PC-3 (cell line): Measurements from ENCODE around the gene BAIAP2L1. TPM values are rescaled to one million over a fixed set of nuclear protein-coding genes. Genes with fewer than 3 reads are reported as not detected.

ENCODE experiments used
- ATAC-seq: fragments of 200-7000 bp; cut with Tn5 transposase; 2 replicates; pipeline ENCODE4 v1.9.1; 2020; ENCODE audit warnings: mild to moderate bottlenecking, moderate library complexity
- BruUV-seq: library from RNA; stranded (reverse); fragments of 400-500 nt; replicated peaks from 2 replicates; lab custom pipeline; 2021; lab: Mats Ljungman, UMichigan
- CTCF ChIA-PET: fragments of 300-600 bp; sonication (Branson Sonifier 250); formaldehyde crosslinking; loops from one replicate; lab custom pipeline; 2022; ENCODE audit warnings: antibody characterized with exemption; lab: Charles Lee
- POLR2A ChIA-PET: fragments of 300-600 bp; sonication (Branson Sonifier 250); formaldehyde crosslinking; loops from one replicate; lab custom pipeline; 2022; ENCODE audit warnings: antibody characterized with exemption; ENCODE audit not compliant: unreplicated experiment; lab: Charles Lee
- DNase-seq: peaks from one replicate; pipeline ENCODE4 v3.0.0-alpha.2; 2015
- H2AFZ ChIP-seq: fragments of 300-600 bp; sonication (generic); 2 replicates; pipeline ENCODE4 v1.6.0; 2016; ENCODE audit warnings: antibody characterized with exemption, low read length
- H3F3A ChIP-seq: fragments of 300-600 bp; sonication (generic); one replicate; pipeline ENCODE4 v1.6.0; 2017; ENCODE audit warnings: antibody characterized with exemption, low read length, control low read depth, mild to moderate bottlenecking; ENCODE audit not compliant: unreplicated experiment
- H3K27ac ChIP-seq: fragments of 300-600 bp; sonication (generic); 2 replicates; pipeline ENCODE4 v1.5.1; 2016; ENCODE audit warnings: mild to moderate bottlenecking, low read length
- H3K27me3 ChIP-seq: fragments of 300-600 bp; sonication (generic); 2 replicates; pipeline ENCODE4 v1.6.1; 2016; ENCODE audit warnings: low read length, mixed read lengths
- H3K36me3 ChIP-seq: fragments of 300-600 bp; sonication (generic); 2 replicates; pipeline ENCODE4 v1.6.1; 2016; ENCODE audit warnings: low read depth, mixed run types, low read length, mixed read lengths
- H3K4me1 ChIP-seq: fragments of 300-600 bp; sonication (generic); 2 replicates; pipeline ENCODE4 v1.5.1; 2016; ENCODE audit warnings: low read length; ENCODE audit not compliant: insufficient read depth
- H3K4me2 ChIP-seq: fragments of 300-600 bp; sonication (generic); 2 replicates; pipeline ENCODE4 v1.6.0; 2016; ENCODE audit warnings: low read length
- H3K4me3 ChIP-seq: fragments of 300-600 bp; sonication (generic); 2 replicates; pipeline ENCODE4 v1.5.1; 2016; ENCODE audit warnings: mild to moderate bottlenecking, low read length, mixed read lengths
- H3K79me2 ChIP-seq: fragments of 300-600 bp; sonication (generic); 2 replicates; pipeline ENCODE4 v1.6.1; 2017; ENCODE audit warnings: low read length, mixed read lengths
- H3K9ac ChIP-seq: fragments of 300-600 bp; sonication (generic); 2 replicates; pipeline ENCODE4 v1.6.0; 2016; ENCODE audit warnings: mild to moderate bottlenecking, low read length
- H3K9me2 ChIP-seq: fragments of 300-600 bp; sonication (generic); replicated peaks from 2 replicates; pipeline ENCODE4 v1.6.1; 2016; ENCODE audit warnings: mixed run types, low read length, mixed read lengths
- H3K9me3 ChIP-seq: fragments of 300-600 bp; sonication (generic); 2 replicates; pipeline ENCODE4 v1.6.1; 2016; ENCODE audit warnings: low read length, mixed read lengths
- H4K20me1 ChIP-seq: fragments of 300-600 bp; sonication (generic); 2 replicates; pipeline ENCODE4 v1.6.1; 2016; ENCODE audit warnings: low read length, mixed read lengths
- CTCF ChIP-seq: fragments of 300-600 bp; sonication (generic); conservative IDR thresholded peaks from 2 replicates; pipeline ENCODE4 v1.5.1; 2017; ENCODE audit warnings: antibody characterized with exemption, low read depth, mild to moderate bottlenecking, low read length
- EZH2 ChIP-seq: fragments of 300-600 bp; sonication (generic); IDR thresholded peaks from one replicate; pipeline ENCODE4 v1.6.1; 2017; ENCODE audit warnings: antibody characterized with exemption, mild to moderate bottlenecking, low read length; ENCODE audit not compliant: unreplicated experiment
- EZH2phosphoT487 ChIP-seq: fragments of 300-600 bp; sonication (generic); IDR thresholded peaks from 2 replicates; pipeline ENCODE4 v1.6.1; 2018; ENCODE audit warnings: mild to moderate bottlenecking, antibody characterized with exemption, low read length, borderline replicate concordance
- intact Hi-C: fragments of 100-400 bp; cut with micrococcal nuclease; formaldehyde crosslinking; loops from 2 replicates; pipeline ENCODE4 v1.9.0; 2023
- total RNA-seq: library from RNA; depleted of rRNA; stranded (reverse); fragments of >200 nt; gene quantifications from 2 replicates; pipeline ENCODE4 v1.2.3, GENCODE V29; 2014

The BAIAP2L1 gene
- total RNA-seq, 1 experiment from 2014 or later: 18.9 TPM

GRCh38 chr7:98406827-98407226 lies 5.9 kb upstream of the BAIAP2L1 start:
- ChIA-PET CTCF (no interaction called here), POLR2A (no interaction called here)
- Histone ChIP-seq H3K9me3 (no peaks in the 10 kb centered on the region), H3K27ac (no peak overlapping the region), H3K27me3 (no peaks in the 10 kb centered on the region), H3K4me2 (no peak overlapping the region), H3K9me2 (no peaks in the 10 kb centered on the region), H3K4me3 (no peak overlapping the region), H3K4me1 (peaks cover 16% of the 10 kb centered on the region), H3F3A (no peaks in the 10 kb centered on the region), H4K20me1 (no peaks in the 10 kb centered on the region), H3K36me3 (no peaks in the 10 kb centered on the region), H3K79me2 (no peaks in the 10 kb centered on the region), H3K9ac (no peak overlapping the region), H2AFZ (no peak overlapping the region)
- no TSS peak for BruUV-seq
- no peak for DNase-seq
- ATAC-seq: no peak
- intact Hi-C loops: no loop called here
- TF ChIP-seq EZH2 (no peak), CTCF (no peak), EZH2phosphoT487 (no peak)

DNA sequence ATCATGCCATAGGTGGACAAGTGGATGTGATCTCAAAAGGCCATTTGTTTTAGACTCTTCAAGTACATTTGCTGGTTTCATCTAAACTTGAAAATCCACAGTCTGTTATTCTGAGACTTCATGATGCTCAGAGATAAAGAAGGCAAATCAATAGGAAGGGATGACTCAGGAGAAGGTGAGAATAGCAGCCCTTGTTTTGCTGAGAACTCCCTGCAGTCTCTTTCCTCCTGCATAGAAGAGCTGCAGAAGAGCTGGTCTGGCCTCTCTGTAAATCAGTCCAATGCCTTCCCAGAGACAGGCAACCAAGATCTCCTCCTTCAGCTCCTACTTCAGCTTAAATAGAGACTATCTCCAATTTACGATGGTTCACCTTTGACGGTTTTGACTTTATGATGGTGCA lies 4.0 kb upstream of the BAIAP2L1 start:
- Histone ChIP-seq H4K20me1 (peaks cover 2% of the 10 kb centered on the region; the same call in 1 of the 2 replicates), H3K4me2 (no peak overlapping the region), H3K9me2 (no peaks in the 10 kb centered on the region), H3K36me3 (no peaks in the 10 kb centered on the region), H3K9me3 (no peaks in the 10 kb centered on the region), H3K9ac (no peak overlapping the region), H3K4me1 (peaks cover 8% of the 10 kb centered on the region; the same call in 1 of the 2 replicates), H3K27ac (no peak overlapping the region), H3K27me3 (no peaks in the 10 kb centered on the region), H3F3A (no peaks in the 10 kb centered on the region), H2AFZ (no peak overlapping the region), H3K4me3 (no peak overlapping the region), H3K79me2 (peaks cover 3% of the 10 kb centered on the region)
- BruUV-seq: no TSS peak
- intact Hi-C loops: no loop called here
- no peak for DNase-seq
- CTCF ChIA-PET: no interaction called here
- TF ChIP-seq CTCF (no peak), EZH2 (no peak), EZH2phosphoT487 (no peak)
- ATAC-seq: no peak
- POLR2A ChIA-PET: no interaction called here

GRCh38 chr7:98399890-98400541 lies 874 bp downstream of the BAIAP2L1 start:
- BruUV-seq: no TSS peak
- peak overlapping the region; percentile 91 for H3K4me3 ChIP-seq
- H3K27me3 ChIP-seq: no peaks in the 10 kb centered on the region
- H2AFZ ChIP-seq: no peak overlapping the region
- intact Hi-C loops: loop anchor here (2.0 kb wide), 1 partner anchor 105 kb away; no protein-coding TSS in a partner anchor
- H3K4me1 ChIP-seq: peaks cover 9% of the 10 kb centered on the region
- H3K79me2 ChIP-seq: peaks cover 51% of the 10 kb centered on the region
- CTCF ChIA-PET: no interaction called here
- H3K36me3 ChIP-seq: no peaks in the 10 kb centered on the region
- H3K9ac ChIP-seq: peak overlapping the region; percentile 84
- peaks cover 31% of the 10 kb centered on the region for H4K20me1 ChIP-seq
- TF ChIP-seq EZH2 (no peak), EZH2phosphoT487 (no peak), CTCF (no peak)
- ATAC-seq (peak; percentile 19; the same call in 1 of the 2 replicates), DNase-seq (peak; percentile 50)
- no peaks in the 10 kb centered on the region for H3K9me3 ChIP-seq
- H3K9me2 ChIP-seq: no peaks in the 10 kb centered on the region
- H3K4me2 ChIP-seq: peak overlapping the region; percentile 83
- POLR2A ChIA-PET: interaction anchor here (0.6 to 1.1 kb wide), 2 partner anchors 45 to 72 kb away, joined by 3 to 5 read pairs; no protein-coding TSS in a partner anchor
- no peaks in the 10 kb centered on the region for H3F3A ChIP-seq
- peak overlapping the region; percentile 81 for H3K27ac ChIP-seq
